Measurements from ENCODE around the gene HAL. TPM values are rescaled to one million over a fixed set of nuclear protein-coding genes. Genes with fewer than 3 reads are reported as not detected.

The HAL gene
- polyA plus RNA-seq, 1 of the 3 experiments (the other 2 are of a cell fraction), result 0.08 TPM

- Histone ChIP-seq H3K27ac (ENCODE audit: low read depth in 2 of 2, low read length in 1 of 2) (no peak overlapping the region), H3K9me3 (no peaks in the 10 kb centered on the region), H3K79me2 (ENCODE audit: insufficient read depth) (no peaks in the 10 kb centered on the region), H3K4me1 (ENCODE audit: control insufficient read depth in 1 of 2, insufficient read depth in 2 of 2, low read depth in 1 of 2, low read length in 1 of 2) (peaks cover 0 to 6% of the 10 kb centered on the region in 2 experiments; a peak in 2 of 4 replicates), H3K27me3 (ENCODE audit: insufficient read depth) (no peaks in the 10 kb centered on the region), H4K20me1 (ENCODE audit: insufficient read depth) (no peaks in the 10 kb centered on the region), H3K9ac (no peak overlapping the region), H3K9me2 (no peaks in the 10 kb centered on the region), H3K4me3 (ENCODE audit: low read depth in 2 of 2, low read length in 1 of 2) (no peak overlapping the region), H3K36me3 (replicated peaks in 1 of 2; ENCODE audit: control insufficient read depth in 1 of 2, insufficient read depth in 2 of 2, low read length in 1 of 2) (peaks cover 45 to 78% of the 10 kb centered on the region in 2 experiments), H3K4me2 (no peak overlapping the region), H3F3A (replicated peaks; ENCODE audit: insufficient read depth) (no peaks in the 10 kb centered on the region), H2AFZ (ENCODE audit: low read depth) (no peak overlapping the region)
- 86% methylated on average over 1 of the region's 1 CpG for WGBS (ENCODE audit: low lambda C conversion rate)
- DNase-seq, result no peak
- ChIA-PET POLR2A (no interaction called here), CTCF (interaction anchor here (1.9 to 4.0 kb wide), 4 partner anchors 8 to 432 kb away, joined by 4 to 20 read pairs (median 10); partner anchors contain the start of gene HAL)
- TF ChIP-seq YY1 (IDR thresholded peaks at IDR 0.05; ENCODE audit: low read depth), result no peak
- no peak for TF ChIP-seq GABPA (IDR thresholded peaks at IDR 0.05; ENCODE audit: low read depth)
- TF ChIP-seq ZBTB33 (IDR thresholded peaks at IDR 0.05; ENCODE audit: borderline replicate concordance, low read depth), result no peak
- TF ChIP-seq RAD21 (IDR thresholded peaks at IDR 0.05; ENCODE audit: low read length), result no peak
- no peak for TF ChIP-seq EZH2phosphoT487 (IDR thresholded peaks at IDR 0.05; ENCODE audit: borderline replicate concordance, low read depth)
- no peak for TF ChIP-seq FOXM1 (IDR thresholded peaks at IDR 0.05; ENCODE audit: low read depth)
- no peak for TF ChIP-seq POLR2AphosphoS5 (IDR thresholded peaks at IDR 0.05; ENCODE audit: low read depth, low read length)
- TF ChIP-seq REST (IDR thresholded peaks at IDR 0.05; ENCODE audit: low read depth, low read length), result no peak
- no peak for TF ChIP-seq TAF1 (IDR thresholded peaks at IDR 0.05; ENCODE audit: borderline replicate concordance, low read depth, low read length)
- TF ChIP-seq NRF1 (IDR thresholded peaks at IDR 0.05; ENCODE audit: low read depth, low read length), result no peak
- TF ChIP-seq FOSL2 (IDR thresholded peaks at IDR 0.05; ENCODE audit: borderline replicate concordance, low read depth), result no peak
These were observed 10.6 kb upstream of the HAL start for GRCh38 chr12:96006727-96007126.

GRCh38 chr12:96000858-96001257 is 4.7 kb upstream of the HAL start:
- Histone ChIP-seq H3K9me3 (no peaks in the 10 kb centered on the region), H3K4me3 (ENCODE audit: low read depth in 2 of 2, low read length in 1 of 2) (no peak overlapping the region), H3K36me3 (replicated peaks in 1 of 2; ENCODE audit: control insufficient read depth in 1 of 2, insufficient read depth in 2 of 2, low read length in 1 of 2) (peaks cover 35 to 42% of the 10 kb centered on the region in 2 experiments), H3K9me2 (no peaks in the 10 kb centered on the region), H3F3A (replicated peaks; ENCODE audit: insufficient read depth) (no peaks in the 10 kb centered on the region), H2AFZ (ENCODE audit: low read depth) (no peak overlapping the region), H3K27me3 (ENCODE audit: insufficient read depth) (no peaks in the 10 kb centered on the region), H3K27ac (ENCODE audit: low read depth in 2 of 2, low read length in 1 of 2) (no peak overlapping the region), H4K20me1 (ENCODE audit: insufficient read depth) (no peaks in the 10 kb centered on the region), H3K9ac (no peak overlapping the region), H3K4me1 (ENCODE audit: control insufficient read depth in 1 of 2, insufficient read depth in 2 of 2, low read depth in 1 of 2, low read length in 1 of 2) (no peaks in the 10 kb centered on the region), H3K4me2 (no peak overlapping the region), H3K79me2 (ENCODE audit: insufficient read depth) (no peaks in the 10 kb centered on the region)
- no peak for DNase-seq
- POLR2A ChIA-PET, result no interaction called here
- TF ChIP-seq RXRA (IDR thresholded peaks at IDR 0.05; ENCODE audit: borderline replicate concordance, low read depth), result no peak
- TF ChIP-seq JUND (IDR thresholded peaks at IDR 0.05), result no peak
- no peak for TF ChIP-seq POLR2AphosphoS5 (IDR thresholded peaks at IDR 0.05; ENCODE audit: low read depth, low read length)
- no peak for TF ChIP-seq TAF1 (IDR thresholded peaks at IDR 0.05; ENCODE audit: borderline replicate concordance, low read depth, low read length)
- no peak for TF ChIP-seq PBX3 (IDR thresholded peaks at IDR 0.05)
- TF ChIP-seq EZH2phosphoT487 (IDR thresholded peaks at IDR 0.05; ENCODE audit: borderline replicate concordance, low read depth), result no peak
- no peak for TF ChIP-seq GABPA (IDR thresholded peaks at IDR 0.05; ENCODE audit: low read depth)
- CTCF ChIA-PET, result interaction anchor here (1.1 to 8.6 kb wide), 4 partner anchors 12 to 215 kb away, joined by 5 to 154 read pairs (median 40); partner anchors contain the start of genes AMDHD1 and CCDC38
- WGBS (ENCODE audit: low lambda C conversion rate), result 96% methylated on average over 5 of the region's 5 CpGs
